Activated T-cell treated with anti-CD3 and anti-CD28 coated beads for 4 hours (primary cell): ENCODE results near the gene SLC6A6.
A peak's percentile ranks its signal among the peaks of the same experiment; 100 is the strongest.

Experiments
- DNase-seq: peaks from one replicate; pipeline ENCODE4 v3.0.0-alpha.2; 2020

SLC6A6 gene

GRCh38 chr3:14402304-14402811 is at the start of gene SLC6A6:
Gene SLC6A6, plus strand, starts transcription at chr3:14402606. Its CDS starts 41,029 bp downstream, at chr3:14443635.
- DNase-seq: peak; percentile 90

DNA sequence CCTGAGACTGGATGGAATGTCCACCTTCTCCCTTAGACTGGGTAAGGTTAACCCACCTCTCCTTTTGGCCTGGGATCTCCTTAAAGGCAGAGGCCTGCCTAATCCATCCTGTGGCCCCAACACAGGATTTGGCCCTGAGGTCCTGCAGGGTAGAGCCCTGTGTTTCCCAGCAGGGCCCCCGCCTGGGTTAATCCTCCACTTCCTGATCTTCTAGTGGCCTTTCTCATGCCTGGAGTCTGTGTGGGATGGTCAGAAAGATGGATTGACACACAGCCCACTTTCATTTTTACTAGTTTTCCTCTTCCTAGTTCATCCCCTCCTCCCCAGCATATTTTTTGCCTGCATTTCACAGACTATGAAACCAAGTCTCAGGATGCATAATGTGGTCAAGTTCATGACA is 48.9 kb upstream of the SLC6A6 start:
- DNase-seq: no peak

DNA sequence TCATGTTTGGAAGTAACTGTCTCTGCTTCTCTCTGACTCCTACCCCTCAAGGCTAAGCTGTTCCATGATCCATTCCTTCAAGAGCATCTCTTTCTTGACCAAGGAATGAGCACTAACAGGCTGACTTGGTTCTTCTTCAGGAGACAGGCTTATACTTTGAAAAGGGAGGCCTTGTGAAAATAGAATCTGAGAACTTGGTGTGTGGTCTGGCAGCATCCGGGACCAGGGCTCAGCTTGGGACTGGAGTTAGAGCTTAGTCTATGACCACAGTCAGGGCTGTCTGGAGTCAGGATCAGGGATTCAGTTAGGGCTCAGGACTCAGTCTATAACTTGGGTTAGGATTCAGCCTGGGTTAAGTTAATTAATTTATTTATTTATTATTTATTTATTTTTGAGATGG is 44.9 kb upstream of the SLC6A6 start:
- no peak for DNase-seq

GRCh38 chr3:14358426-14359211 is 43.8 kb upstream of the SLC6A6 start:
- DNase-seq: no peak

DNA sequence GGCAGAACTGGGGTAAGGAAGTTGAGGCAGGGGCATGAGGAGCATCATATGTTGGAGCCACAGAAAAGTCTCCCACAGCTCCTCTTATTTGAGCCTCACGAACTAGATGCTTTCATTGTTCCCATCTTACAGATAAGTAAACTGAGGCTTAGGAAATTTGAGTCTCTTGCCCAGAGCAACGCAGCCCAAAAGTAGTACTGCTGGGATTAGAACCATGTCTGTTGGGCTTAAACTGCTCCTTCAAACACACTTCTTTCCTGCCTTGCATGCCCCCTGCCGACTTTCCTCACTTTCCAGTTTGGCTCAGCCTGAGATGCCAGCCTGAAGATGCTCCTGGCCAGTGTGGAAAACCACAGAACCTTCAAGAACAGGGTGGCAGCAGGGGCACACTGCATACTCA is 43.1 kb upstream of the SLC6A6 start:
- DNase-seq: no peak

DNA sequence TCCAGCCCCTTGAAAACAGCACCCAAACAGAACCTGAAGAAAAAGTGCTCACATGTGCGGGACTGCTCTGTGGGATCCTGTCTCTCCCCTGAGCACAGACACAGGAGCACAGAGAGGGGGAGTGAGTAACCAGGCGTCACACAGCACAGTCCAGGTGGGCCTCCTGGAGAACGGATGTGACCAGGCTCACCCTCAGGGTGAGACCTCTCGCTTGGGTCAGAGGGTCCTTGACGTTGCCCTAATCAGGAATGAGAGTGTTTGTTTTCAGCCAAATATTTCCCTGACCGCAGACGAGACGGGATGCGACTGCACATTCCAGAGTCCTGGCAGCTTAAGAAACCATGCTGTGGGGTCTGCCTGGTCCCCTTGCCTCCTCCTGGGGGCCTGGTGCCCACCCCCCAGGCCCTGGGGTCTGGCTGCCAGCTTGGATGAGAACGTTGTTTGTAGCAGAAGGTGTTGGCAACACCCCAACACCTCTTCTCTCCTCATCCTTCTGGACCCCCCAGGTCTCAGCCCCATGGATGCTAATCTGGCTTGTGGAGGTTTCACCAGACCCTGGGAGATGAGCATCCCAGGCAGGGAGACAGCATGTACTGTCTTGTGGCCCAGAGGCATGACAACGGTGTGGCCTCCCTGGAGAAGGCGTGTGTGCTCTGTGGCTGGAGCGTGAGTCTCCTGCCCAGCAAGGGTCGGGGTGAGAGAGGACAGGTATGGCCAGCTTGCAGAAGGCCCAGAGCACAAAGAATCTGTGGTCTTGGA is 42.1 kb upstream of the SLC6A6 start:
- DNase-seq: no peak

- DNase-seq: no peak
These were observed 41.2 kb upstream of the SLC6A6 start for GRCh38 chr3:14361068-14361677.

GRCh38 chr3:14362890-14363289 is 39.5 kb upstream of the SLC6A6 start:
- no peak for DNase-seq

DNA sequence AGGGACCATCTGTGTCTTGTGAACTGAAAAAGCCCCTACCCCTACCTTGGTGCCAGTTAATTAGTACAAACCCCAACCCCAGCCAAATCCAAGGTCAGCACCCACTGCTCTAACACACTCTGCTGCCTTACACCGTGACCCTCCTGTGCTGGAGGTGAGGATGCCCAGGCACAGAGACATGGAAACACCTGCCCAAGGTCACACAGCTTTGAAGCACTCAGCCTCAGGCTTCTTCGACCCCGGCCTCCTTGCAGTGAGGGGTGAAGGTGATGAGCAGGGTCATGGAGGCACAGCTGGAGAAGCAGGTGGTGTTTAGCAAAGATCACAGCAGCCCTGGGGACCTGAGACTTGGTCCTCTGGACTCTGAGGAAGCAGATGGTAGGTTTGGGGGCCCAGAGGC is 39.0 kb upstream of the SLC6A6 start:
- DNase-seq: no peak

GRCh38 chr3:14363991-14364390 is 38.4 kb upstream of the SLC6A6 start:
- no peak for DNase-seq

- no peak for DNase-seq
These were observed 37.7 kb upstream of the SLC6A6 start for GRCh38 chr3:14364580-14365292.

GRCh38 chr3:14366248-14366647 is 36.2 kb upstream of the SLC6A6 start:
- DNase-seq: no peak

- DNase-seq: no peak
These were observed 35.2 kb upstream of the SLC6A6 start for GRCh38 chr3:14366915-14367823.

DNA sequence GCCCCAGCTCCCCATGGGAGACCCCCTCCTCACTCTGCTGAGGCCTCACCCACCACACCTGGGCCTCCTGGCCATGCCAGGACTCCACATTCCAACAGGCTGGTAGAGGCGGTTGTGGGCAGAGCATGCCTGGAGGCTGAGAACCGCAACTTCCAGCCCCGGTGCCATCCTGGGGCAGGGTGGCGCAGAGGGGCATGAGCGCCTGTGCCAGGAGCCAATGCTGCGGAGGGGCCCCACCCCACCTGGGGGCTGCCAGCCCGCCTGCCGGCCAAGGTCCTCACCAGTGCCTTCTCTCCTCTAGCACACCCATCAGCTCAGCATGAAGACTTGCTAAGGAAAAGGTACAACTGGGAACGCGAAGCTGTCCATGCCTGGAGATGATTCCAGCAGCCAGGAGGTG is 34.3 kb upstream of the SLC6A6 start:
- no peak for DNase-seq

DNA sequence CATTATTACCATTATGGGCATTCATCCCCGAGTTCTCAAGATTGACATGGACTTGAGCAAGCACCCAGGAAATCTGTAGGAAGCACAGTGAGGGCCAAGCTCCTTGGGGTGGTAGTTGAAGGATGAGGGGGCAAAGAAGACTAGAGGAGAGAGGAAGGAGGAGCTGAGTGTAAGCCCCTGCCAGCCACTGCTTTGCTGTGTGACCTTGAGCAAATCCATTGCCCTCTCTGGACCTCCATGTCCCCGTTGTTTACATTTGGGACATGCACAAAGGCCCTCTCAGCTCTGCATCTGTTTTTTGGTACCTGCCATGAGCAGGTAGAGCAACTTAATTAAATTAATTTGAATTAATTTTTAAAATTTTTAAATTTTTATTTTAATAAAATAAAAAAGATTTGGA is 33.5 kb upstream of the SLC6A6 start:
- DNase-seq: no peak

DNA sequence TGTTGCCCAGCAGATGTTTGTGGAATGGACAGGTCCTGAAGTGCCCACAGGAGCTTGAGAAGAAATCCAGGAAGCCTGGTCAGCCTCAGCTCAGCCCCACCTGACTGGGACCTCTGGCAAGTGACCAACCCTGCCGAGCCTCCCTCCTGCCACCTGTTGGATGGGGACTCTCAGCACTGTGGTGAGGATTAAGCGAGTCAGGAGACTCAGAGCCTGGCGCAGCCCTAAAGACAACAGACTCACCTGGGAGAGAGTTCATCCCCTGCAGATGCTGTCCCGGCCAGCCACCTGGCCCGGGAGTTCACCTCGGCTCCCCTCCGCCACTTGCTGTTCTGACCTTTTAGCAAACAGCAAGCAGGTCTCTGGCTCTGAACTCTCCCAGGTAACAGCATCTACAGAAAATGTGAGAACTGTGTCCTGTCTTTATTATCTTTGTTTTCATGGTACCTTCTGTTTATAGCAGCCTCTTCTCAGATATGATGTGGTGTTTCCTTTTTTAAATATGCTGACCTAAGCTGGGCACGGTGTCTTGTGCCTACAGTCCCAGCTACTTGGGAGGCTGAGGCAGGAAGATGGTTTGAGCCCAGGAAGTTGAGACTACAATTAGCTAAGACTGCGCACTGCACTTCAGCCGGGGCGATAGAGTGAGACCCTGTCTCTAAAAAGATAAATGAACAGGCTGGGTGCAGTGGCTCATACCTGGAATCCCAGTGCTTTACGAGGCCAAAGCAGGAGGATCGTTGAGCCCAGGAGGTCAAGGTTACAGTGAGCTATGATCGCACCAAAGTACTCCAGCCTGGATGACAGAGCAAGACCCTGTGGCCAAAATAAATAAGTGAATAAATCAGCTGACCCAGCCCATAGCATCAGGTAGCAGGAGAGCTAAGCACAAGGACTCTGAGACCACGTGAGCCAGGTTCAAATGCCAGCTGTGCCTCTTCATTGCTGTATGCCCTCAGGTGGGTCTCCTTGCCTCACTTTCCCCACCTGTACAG is 32.4 kb upstream of the SLC6A6 start:
- DNase-seq: no peak

DNA sequence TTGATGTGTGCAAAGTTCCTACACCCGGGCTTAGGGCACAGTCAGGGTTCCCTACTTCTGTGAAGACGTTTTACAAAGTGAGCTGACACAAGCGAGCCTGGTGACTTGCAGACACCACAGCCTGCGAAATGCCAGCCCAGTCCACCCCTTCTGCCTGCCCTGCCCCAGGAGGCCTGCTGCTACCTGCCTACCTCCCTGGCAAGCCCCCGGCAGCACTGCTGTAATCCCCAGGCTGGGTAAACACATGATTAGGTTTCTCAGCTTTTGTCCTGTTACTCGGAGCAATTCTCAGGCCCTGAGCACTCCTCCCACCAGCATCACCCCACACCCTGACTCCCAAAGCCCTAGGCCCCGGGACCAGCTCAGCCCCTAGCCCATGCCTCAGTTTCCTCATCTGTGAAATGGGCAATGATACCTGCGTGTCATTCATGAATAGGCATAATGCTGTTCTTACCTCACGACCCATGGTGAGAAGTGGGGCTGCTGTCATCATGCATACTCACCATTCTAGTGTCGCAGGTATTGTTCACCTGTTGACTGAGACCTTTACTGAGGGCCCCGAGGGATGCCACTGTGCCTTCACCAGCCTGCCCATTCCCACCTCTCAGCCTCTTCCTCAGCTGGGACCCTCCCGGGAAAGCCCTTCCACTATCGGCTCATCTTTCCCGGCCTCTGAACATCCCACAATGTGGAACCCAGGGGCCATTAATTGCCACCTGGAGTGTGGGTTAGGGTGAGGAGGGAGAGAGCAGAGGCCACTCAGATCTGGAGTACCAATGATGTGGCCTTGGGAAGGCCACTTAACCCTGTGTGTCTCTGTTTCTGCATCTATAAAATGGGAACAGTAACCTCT is 31.5 kb upstream of the SLC6A6 start:
- no peak for DNase-seq

DNA sequence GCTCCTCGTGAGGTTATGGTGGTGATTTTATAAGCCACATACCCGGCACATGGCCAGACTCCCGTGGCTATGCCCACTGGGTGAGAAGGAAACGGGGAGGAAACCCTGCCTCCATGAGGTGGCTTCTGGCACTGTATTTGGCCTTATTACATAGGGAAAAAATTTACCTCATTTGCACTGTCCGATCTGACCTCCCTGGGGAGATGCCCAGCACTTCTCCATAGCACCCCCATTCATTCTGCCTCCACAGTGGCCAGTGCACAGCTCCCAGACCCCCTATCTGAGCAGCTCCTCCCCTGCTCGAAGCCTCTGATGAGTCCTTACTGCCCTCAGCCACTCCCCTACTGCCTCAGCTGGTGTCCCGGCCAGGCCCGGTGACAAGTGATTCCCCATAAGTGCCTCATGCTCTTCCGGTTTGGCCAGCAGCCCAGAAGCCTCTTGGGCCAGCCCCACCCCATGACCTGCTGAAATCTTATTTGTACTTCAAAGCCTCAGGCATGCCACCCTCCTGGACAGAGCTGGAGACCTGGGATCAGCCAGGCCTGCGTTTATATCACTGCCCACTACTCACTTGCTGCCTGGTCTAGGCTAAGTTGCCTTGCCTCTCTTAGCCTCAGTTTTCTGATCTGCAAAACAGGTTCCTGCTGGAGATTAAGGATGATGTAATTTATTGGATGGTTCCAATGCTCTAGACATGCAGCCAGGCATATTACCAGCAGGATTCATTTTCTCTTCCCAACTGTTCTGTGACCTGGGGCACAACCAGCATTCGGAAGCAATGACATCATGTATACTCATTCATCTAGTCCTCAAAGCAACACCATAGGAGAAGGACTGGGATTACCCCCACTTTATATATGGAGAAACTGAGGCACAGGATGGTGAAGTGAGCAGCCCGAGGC is 30.6 kb upstream of the SLC6A6 start:
- DNase-seq: no peak

DNA sequence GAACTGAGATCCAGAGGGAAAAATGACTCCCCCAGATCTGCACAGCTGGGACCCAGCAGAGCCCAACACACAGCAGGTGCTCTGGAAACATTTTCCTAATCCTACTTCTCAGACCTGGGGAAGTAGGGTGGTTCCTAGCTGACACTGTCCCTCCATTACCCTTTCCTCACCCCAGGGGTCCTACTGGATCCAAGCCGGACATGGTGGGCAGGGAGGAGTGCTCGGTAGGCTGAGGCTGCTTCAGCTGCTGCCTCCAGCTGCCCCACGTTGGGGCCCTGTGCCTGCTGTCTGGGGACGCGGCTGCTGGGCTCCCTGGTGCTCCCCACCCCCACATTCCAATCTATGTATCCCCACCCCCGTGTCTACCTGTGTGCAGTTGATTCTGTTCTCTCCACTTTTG is 29.8 kb upstream of the SLC6A6 start:
- DNase-seq: no peak
